B cell (primary cell): ENCODE data around the gene BNC2. TPM values are rescaled to one million over a fixed set of nuclear protein-coding genes. Genes with fewer than 3 reads are reported as not detected.

ENCODE experiments used
- ATAC-seq: fragments of 200-7000 bp; cut with Tn5 transposase; one replicate; pipeline ENCODE4 v1.10.0; 2021; ENCODE audit warnings: low read depth, mild to moderate bottlenecking, moderate number of reproducible peaks, moderate library complexity
- CTCF ChIA-PET: fragments of 350-600 bp; sonication (Branson Sonifier 250); formaldehyde crosslinking; loops from one replicate; lab custom pipeline; 2021; ENCODE audit warnings: antibody characterized with exemption, inconsistent platforms; lab: Charles Lee
- POLR2A ChIA-PET: fragments of 350-600 bp; sonication (Branson Sonifier 250); formaldehyde crosslinking; loops from one replicate; lab custom pipeline; 2021; ENCODE audit warnings: antibody characterized with exemption; lab: Charles Lee
- DNase-seq: peaks from one replicate; pipeline ENCODE4 v3.0.0; 2013
- H2AFZ ChIP-seq: 2 replicates; pipeline ENCODE4 v1.6.1; 2012; ENCODE audit warnings: mild to moderate bottlenecking, low read depth, low read length; ENCODE audit not compliant: insufficient read depth, poor library complexity, severe bottlenecking
- H3K27ac ChIP-seq, 2 donors: 1 replicate in 1 of 2; 2 replicates in 1 of 2; pipeline ENCODE4 v1.5.1; 2012 to 2013; ENCODE audit warnings: low read length in 2 of 2, mild to moderate bottlenecking in 2 of 2, moderate library complexity in 1 of 2
- H3K27me3 ChIP-seq, 4 experiments: fragments of 200-600 bp in 1 of 4; sonication (generic) in 1 of 4; replicated peaks in 1 of 4; 1 replicate in 2 of 4; 2 replicates in 2 of 4; pipeline versions ENCODE4 v1.6.1 to v1.7.0; 2013 to 2016; ENCODE audit warnings: low read length in 3 of 4, mild to moderate bottlenecking in 2 of 4, mixed read lengths in 1 of 4, moderate library complexity in 1 of 4; ENCODE audit not compliant: insufficient read depth in 4 of 4, control insufficient read depth in 3 of 4; ENCODE audit errors: control extremely low read depth in 1 of 4
- H3K36me3 ChIP-seq, 2 experiments: replicated peaks in 1 of 2; 1 replicate in 1 of 2; 2 replicates in 1 of 2; pipeline versions ENCODE4 v1.6.1 to v1.7.1; 2013; ENCODE audit warnings: low read length in 1 of 2; ENCODE audit not compliant: insufficient read depth in 2 of 2, control insufficient read depth in 1 of 2; ENCODE audit errors: control extremely low read depth in 1 of 2, extremely low read depth in 1 of 2
- H3K4me1 ChIP-seq, 2 donors: fragments of 200-600 bp in 1 of 2; sonication (generic) in 1 of 2; 1 replicate in 1 of 2; 2 replicates in 1 of 2; pipeline versions ENCODE4 v1.5.1 to v1.6.1; 2013 to 2017; ENCODE audit warnings: low read length in 2 of 2; ENCODE audit not compliant: control insufficient read depth in 2 of 2, insufficient read depth in 2 of 2
- H3K4me2 ChIP-seq: replicated peaks from 2 replicates; pipeline ENCODE3; 2012; ENCODE audit warnings: mild to moderate bottlenecking, low read depth, low read length; ENCODE audit not compliant: poor library complexity, severe bottlenecking
- H3K4me3 ChIP-seq, 5 experiments: fragments of 200-600 bp in 1 of 5; sonication (generic) in 1 of 5; 1 replicate in 3 of 5; 2 replicates in 2 of 5; pipeline versions ENCODE4 v1.5.1 to v1.7.0; 2011 to 2016; ENCODE audit warnings: low read length in 4 of 5, mild to moderate bottlenecking in 4 of 5, low read depth in 2 of 5, control low read depth in 1 of 5, moderate library complexity in 1 of 5; ENCODE audit not compliant: insufficient read depth in 1 of 5; ENCODE audit errors: control extremely low read depth in 1 of 5, extremely low read depth in 1 of 5
- H3K79me2 ChIP-seq: fragments of 200-600 bp; sonication (generic); one replicate; pipeline ENCODE4 v1.6.0; 2016; ENCODE audit warnings: low read length; ENCODE audit not compliant: control insufficient read depth, insufficient read depth
- H3K9ac ChIP-seq: fragments of 200-600 bp; sonication (generic); 2 replicates; pipeline ENCODE4 v1.6.1; 2017; ENCODE audit warnings: mild to moderate bottlenecking, low read length, moderate library complexity
- H3K9me3 ChIP-seq, 3 donors: one replicate each; pipeline versions ENCODE4 v1.6.1 to v1.7.1; 2013; ENCODE audit warnings: low read length in 2 of 3; ENCODE audit not compliant: control insufficient read depth in 2 of 3, insufficient read depth in 1 of 3; ENCODE audit errors: control extremely low read depth in 1 of 3
- H4K20me1 ChIP-seq: 2 replicates; pipeline ENCODE4 v1.6.0; 2012; ENCODE audit warnings: mild to moderate bottlenecking, low read length; ENCODE audit not compliant: insufficient read depth, control insufficient read depth, poor library complexity, severe bottlenecking
- H3K27ac Mint-ChIP-seq: one replicate; pipeline ENCODE4 v1.8.0; 2021; ENCODE audit warnings: mixed read lengths
- H3K27me3 Mint-ChIP-seq: one replicate; pipeline ENCODE4 v1.8.0; 2021; ENCODE audit warnings: mixed read lengths
- H3K4me1 Mint-ChIP-seq: one replicate; pipeline ENCODE4 v1.8.0; 2021; ENCODE audit warnings: mixed read lengths
- H3K4me3 Mint-ChIP-seq: one replicate; pipeline ENCODE4 v1.8.0; 2021; ENCODE audit warnings: mixed read lengths
- H3K9me3 Mint-ChIP-seq: one replicate; pipeline ENCODE4 v1.8.0; 2022; ENCODE audit warnings: mixed read lengths; ENCODE audit not compliant: insufficient read depth
- EZH2 ChIP-seq: IDR thresholded peaks from 2 replicates; pipeline ENCODE4 v1.6.1; 2012; ENCODE audit warnings: borderline replicate concordance, low read depth, mild to moderate bottlenecking, moderate library complexity, low read length; ENCODE audit not compliant: insufficient read depth, poor library complexity, severe bottlenecking
- WGBS: methylation state at CpG from one replicate; pipeline ENCODE4 v1.1.5; 2013; ENCODE audit warnings: missing lambda C conversion rate; ENCODE audit not compliant: insufficient coverage; 5-methylcytosine and 5-hydroxymethylcytosine counted together
- intact Hi-C: fragments of 100-400 bp; cut with micrococcal nuclease; formaldehyde crosslinking; loops from one replicate; pipeline ENCODE4 v1.10.0; 2022
- polyA plus RNA-seq: library from polyadenylated mRNA; depleted of rRNA; stranded (reverse); fragments of >200 nt; gene quantifications from 2 replicates; pipeline ENCODE4 v1.2.3, GENCODE V29; 2012
- total RNA-seq, 2 donors: library from RNA; stranded (reverse); fragments of 120-200 nt in 1 of 2; gene quantifications; 1 replicate in 1 of 2; 2 replicates in 1 of 2; pipeline versions ENCODE4 v1.2.3 to v1.2.4, GENCODE V29; 2013 to 2022
- TF ChIP-seq, protein P1 (sequence below): fragments of 200-600 bp; IDR thresholded peaks from one replicate; pipeline ENCODE4 v1.8.0; 2022; ENCODE audit warnings: antibody characterized with exemption, mild to moderate bottlenecking

The BNC2 gene
- total and polyA plus RNA-seq, 2 donors (not counting 1 experiment from before 2014, with no cell fraction given): 0.01 TPM; not detected in 1

- CTCF ChIA-PET: no interaction called here
- no peak for DNase-seq
- Mint-ChIP-seq H3K27ac (no peak overlapping the region), H3K9me3 (no peaks in the 10 kb centered on the region), H3K4me1 (no peaks in the 10 kb centered on the region), H3K4me3 (no peak overlapping the region), H3K27me3 (no peaks in the 10 kb centered on the region)
- POLR2A ChIA-PET: no interaction called here
- WGBS: 85% methylated on average over 5 of the region's 6 CpGs
- no peak for ATAC-seq
- no peak overlapping the region for H3K9ac ChIP-seq
- peaks cover 0 to 12% (median 0%) of the 10 kb centered on the region in 3 donors for H3K9me3 ChIP-seq
- H3K36me3 ChIP-seq: no peaks in the 10 kb centered on the region
- H3K27ac ChIP-seq: no peak overlapping the region
- intact Hi-C loops: no loop called here
- H3K27me3 ChIP-seq: no peaks in the 10 kb centered on the region
- no peaks in the 10 kb centered on the region for H3K4me1 ChIP-seq
- no peak overlapping the region for H3K4me3 ChIP-seq
- TF ChIP-seq, protein P1, sequence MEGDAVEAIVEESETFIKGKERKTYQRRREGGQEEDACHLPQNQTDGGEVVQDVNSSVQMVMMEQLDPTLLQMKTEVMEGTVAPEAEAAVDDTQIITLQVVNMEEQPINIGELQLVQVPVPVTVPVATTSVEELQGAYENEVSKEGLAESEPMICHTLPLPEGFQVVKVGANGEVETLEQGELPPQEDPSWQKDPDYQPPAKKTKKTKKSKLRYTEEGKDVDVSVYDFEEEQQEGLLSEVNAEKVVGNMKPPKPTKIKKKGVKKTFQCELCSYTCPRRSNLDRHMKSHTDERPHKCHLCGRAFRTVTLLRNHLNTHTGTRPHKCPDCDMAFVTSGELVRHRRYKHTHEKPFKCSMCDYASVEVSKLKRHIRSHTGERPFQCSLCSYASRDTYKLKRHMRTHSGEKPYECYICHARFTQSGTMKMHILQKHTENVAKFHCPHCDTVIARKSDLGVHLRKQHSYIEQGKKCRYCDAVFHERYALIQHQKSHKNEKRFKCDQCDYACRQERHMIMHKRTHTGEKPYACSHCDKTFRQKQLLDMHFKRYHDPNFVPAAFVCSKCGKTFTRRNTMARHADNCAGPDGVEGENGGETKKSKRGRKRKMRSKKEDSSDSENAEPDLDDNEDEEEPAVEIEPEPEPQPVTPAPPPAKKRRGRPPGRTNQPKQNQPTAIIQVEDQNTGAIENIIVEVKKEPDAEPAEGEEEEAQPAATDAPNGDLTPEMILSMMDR: no peak
- TF ChIP-seq EZH2: no peak
- H2AFZ ChIP-seq: no peak overlapping the region
- H3K4me2 ChIP-seq: no peak overlapping the region
- H3K79me2 ChIP-seq: no peaks in the 10 kb centered on the region
- no peaks in the 10 kb centered on the region for H4K20me1 ChIP-seq
Measured at GRCh38 chr9:16559418-16560188, 310.9 kb downstream of the BNC2 start.

GRCh38 chr9:16555802-16556201 is 314.7 kb downstream of the BNC2 start:
- no peak overlapping the region for H3K4me3 ChIP-seq
- no peak overlapping the region for H3K4me2 ChIP-seq
- H3K9ac ChIP-seq: no peak overlapping the region
- no peak overlapping the region for H3K4me3 Mint-ChIP-seq
- H3K27ac ChIP-seq: no peak overlapping the region
- 67% methylated on average over 1 of the region's 1 CpG for WGBS
- no peaks in the 10 kb centered on the region for H3K79me2 ChIP-seq
- DNase-seq: no peak
- ChIA-PET POLR2A (no interaction called here), CTCF (no interaction called here)
- H4K20me1 ChIP-seq: no peaks in the 10 kb centered on the region
- H3K9me3 Mint-ChIP-seq: no peaks in the 10 kb centered on the region
- H3K27me3 Mint-ChIP-seq: no peaks in the 10 kb centered on the region
- ATAC-seq: no peak
- TF ChIP-seq, protein P1: no peak
- TF ChIP-seq EZH2: no peak
- no peaks in the 10 kb centered on the region for H3K4me1 Mint-ChIP-seq
- H3K27me3 ChIP-seq: no peaks in the 10 kb centered on the region
- no peak overlapping the region for H2AFZ ChIP-seq
- H3K9me3 ChIP-seq: peaks cover 0 to 9% (median 0%) of the 10 kb centered on the region in 3 donors
- no peak overlapping the region for H3K27ac Mint-ChIP-seq
- intact Hi-C loops: no loop called here
- H3K4me1 ChIP-seq: no peaks in the 10 kb centered on the region
- no peaks in the 10 kb centered on the region for H3K36me3 ChIP-seq
